ENCODE results near the gene EIF5AL1.

The EIF5AL1 gene

DNA sequence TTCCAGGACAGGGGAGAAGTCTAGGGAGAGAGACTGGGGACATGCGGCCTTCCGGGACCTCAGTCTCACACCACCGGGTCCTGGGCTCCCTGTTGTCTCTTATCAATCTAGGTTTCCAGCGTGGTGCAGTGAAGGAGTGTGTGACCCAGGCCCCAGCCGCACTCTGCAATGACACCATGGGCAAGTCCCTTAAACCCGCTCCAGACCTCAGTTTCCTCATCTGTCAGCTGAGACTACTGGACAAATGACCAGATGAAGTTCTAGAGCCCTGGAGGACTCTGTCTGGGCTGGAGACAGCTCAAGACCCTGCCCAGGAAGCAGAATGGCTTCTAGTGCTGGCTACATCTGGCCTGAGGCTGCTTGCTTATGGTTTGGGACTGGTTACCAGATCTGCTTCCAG, 20.1 kb upstream of the EIF5AL1 start:
- TF ChIP-seq EZH2phosphoT487 (IDR thresholded peaks at IDR 0.05; ENCODE audit: borderline replicate concordance) = no peak
- TF ChIP-seq, protein P1, sequence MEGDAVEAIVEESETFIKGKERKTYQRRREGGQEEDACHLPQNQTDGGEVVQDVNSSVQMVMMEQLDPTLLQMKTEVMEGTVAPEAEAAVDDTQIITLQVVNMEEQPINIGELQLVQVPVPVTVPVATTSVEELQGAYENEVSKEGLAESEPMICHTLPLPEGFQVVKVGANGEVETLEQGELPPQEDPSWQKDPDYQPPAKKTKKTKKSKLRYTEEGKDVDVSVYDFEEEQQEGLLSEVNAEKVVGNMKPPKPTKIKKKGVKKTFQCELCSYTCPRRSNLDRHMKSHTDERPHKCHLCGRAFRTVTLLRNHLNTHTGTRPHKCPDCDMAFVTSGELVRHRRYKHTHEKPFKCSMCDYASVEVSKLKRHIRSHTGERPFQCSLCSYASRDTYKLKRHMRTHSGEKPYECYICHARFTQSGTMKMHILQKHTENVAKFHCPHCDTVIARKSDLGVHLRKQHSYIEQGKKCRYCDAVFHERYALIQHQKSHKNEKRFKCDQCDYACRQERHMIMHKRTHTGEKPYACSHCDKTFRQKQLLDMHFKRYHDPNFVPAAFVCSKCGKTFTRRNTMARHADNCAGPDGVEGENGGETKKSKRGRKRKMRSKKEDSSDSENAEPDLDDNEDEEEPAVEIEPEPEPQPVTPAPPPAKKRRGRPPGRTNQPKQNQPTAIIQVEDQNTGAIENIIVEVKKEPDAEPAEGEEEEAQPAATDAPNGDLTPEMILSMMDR (conservative IDR thresholded peaks at IDR 0.05; ENCODE audit: low read length) = no peak
- H3K36me3 ChIP-seq (ENCODE audit: insufficient read depth, low read length) = no peaks in the 10 kb centered on the region
- H3K27me3 ChIP-seq (ENCODE audit: insufficient read depth, low read length, poor library complexity, severe bottlenecking) = no peaks in the 10 kb centered on the region
- no peaks in the 10 kb centered on the region for H3K9me3 ChIP-seq (ENCODE audit: insufficient read depth, low read depth, low read length)
- no peaks in the 10 kb centered on the region for H4K20me1 ChIP-seq (ENCODE audit: insufficient read depth, low read length, poor library complexity, severe bottlenecking)
- no peak overlapping the region for H3K4me2 ChIP-seq (ENCODE audit: low read depth, low read length, poor library complexity, severe bottlenecking)
- no peaks in the 10 kb centered on the region for H3K9me2 ChIP-seq (replicated peaks; ENCODE audit: low read depth, low read length)
- no peak overlapping the region for H3K9ac ChIP-seq (ENCODE audit: low read depth, low read length, poor library complexity, severe bottlenecking)
- H3F3A ChIP-seq (ENCODE audit: low read depth) = no peaks in the 10 kb centered on the region
- no peaks in the 10 kb centered on the region for H3K79me2 ChIP-seq (ENCODE audit: insufficient read depth, low read length)
- H3K4me3 ChIP-seq (ENCODE audit: low read length, poor library complexity, severe bottlenecking) = no peak overlapping the region
- no peak overlapping the region for H2AFZ ChIP-seq (ENCODE audit: low read length)
- peaks cover 30% of the 10 kb centered on the region for H3K4me1 ChIP-seq (ENCODE audit: insufficient read depth, low read length, poor library complexity, severe bottlenecking)

DNA sequence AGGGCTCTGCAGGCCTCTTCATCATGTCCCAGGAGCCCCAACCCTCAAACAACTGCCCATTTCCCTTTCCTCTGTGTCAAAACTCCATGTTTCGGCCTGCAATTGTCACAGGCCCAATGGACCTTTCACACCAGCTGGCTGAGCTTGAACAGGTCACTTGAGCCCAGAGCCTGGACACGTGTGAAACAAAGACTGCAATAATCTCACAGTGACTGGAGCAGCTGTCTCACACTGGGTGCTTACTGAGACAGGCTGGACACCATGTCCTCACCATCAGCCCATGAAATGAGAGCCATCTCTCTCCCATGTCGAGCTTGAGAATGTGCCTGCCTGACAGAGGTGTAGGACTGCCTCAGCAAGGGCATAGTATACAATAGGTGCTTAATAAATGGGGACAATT, 19.5 kb upstream of the EIF5AL1 start:
- no peaks in the 10 kb centered on the region for H3F3A ChIP-seq (ENCODE audit: low read depth)
- no peaks in the 10 kb centered on the region for H3K9me3 ChIP-seq (ENCODE audit: insufficient read depth, low read depth, low read length)
- no peak overlapping the region for H2AFZ ChIP-seq (ENCODE audit: low read length)
- H3K4me3 ChIP-seq (ENCODE audit: low read length, poor library complexity, severe bottlenecking) = no peak overlapping the region
- no peaks in the 10 kb centered on the region for H4K20me1 ChIP-seq (ENCODE audit: insufficient read depth, low read length, poor library complexity, severe bottlenecking)
- no peaks in the 10 kb centered on the region for H3K27me3 ChIP-seq (ENCODE audit: insufficient read depth, low read length, poor library complexity, severe bottlenecking)
- H3K9ac ChIP-seq (ENCODE audit: low read depth, low read length, poor library complexity, severe bottlenecking) = no peak overlapping the region
- no peaks in the 10 kb centered on the region for H3K36me3 ChIP-seq (ENCODE audit: insufficient read depth, low read length)
- no peaks in the 10 kb centered on the region for H3K9me2 ChIP-seq (replicated peaks; ENCODE audit: low read depth, low read length)
- no peaks in the 10 kb centered on the region for H3K79me2 ChIP-seq (ENCODE audit: insufficient read depth, low read length)
- H3K4me1 ChIP-seq (ENCODE audit: insufficient read depth, low read length, poor library complexity, severe bottlenecking) = peaks cover 33% of the 10 kb centered on the region
- TF ChIP-seq, protein P1 (conservative IDR thresholded peaks at IDR 0.05; ENCODE audit: low read length) = no peak
- no peak for TF ChIP-seq EZH2phosphoT487 (IDR thresholded peaks at IDR 0.05; ENCODE audit: borderline replicate concordance)
- H3K4me2 ChIP-seq (ENCODE audit: low read depth, low read length, poor library complexity, severe bottlenecking) = no peak overlapping the region

DNA sequence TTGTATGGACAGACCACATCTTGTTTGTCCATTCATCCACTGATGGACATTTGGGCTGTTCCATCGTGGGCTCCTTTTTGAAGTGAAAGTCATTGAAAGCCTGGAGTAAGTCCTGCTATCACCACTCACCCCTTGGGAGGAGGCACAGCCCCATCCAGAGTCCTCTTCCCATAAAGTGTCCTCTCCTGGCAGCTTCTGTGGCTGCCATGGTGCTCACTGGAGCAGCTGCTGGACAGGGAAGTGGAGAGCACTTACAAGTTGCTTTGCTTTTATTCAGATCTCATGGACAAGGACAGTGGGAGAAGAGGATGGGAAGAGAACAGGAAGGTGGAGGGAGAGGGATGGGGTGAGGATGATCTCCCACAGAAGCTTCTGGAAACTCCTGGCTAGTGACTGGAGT, 18.5 kb upstream of the EIF5AL1 start:
- peaks cover 32% of the 10 kb centered on the region for H3K4me1 ChIP-seq (ENCODE audit: insufficient read depth, low read length, poor library complexity, severe bottlenecking)
- no peaks in the 10 kb centered on the region for H4K20me1 ChIP-seq (ENCODE audit: insufficient read depth, low read length, poor library complexity, severe bottlenecking)
- no peaks in the 10 kb centered on the region for H3K27me3 ChIP-seq (ENCODE audit: insufficient read depth, low read length, poor library complexity, severe bottlenecking)
- H3K4me3 ChIP-seq (ENCODE audit: low read length, poor library complexity, severe bottlenecking) = no peak overlapping the region
- H3K9ac ChIP-seq (ENCODE audit: low read depth, low read length, poor library complexity, severe bottlenecking) = no peak overlapping the region
- no peaks in the 10 kb centered on the region for H3F3A ChIP-seq (ENCODE audit: low read depth)
- no peaks in the 10 kb centered on the region for H3K9me2 ChIP-seq (replicated peaks; ENCODE audit: low read depth, low read length)
- no peak overlapping the region for H3K4me2 ChIP-seq (ENCODE audit: low read depth, low read length, poor library complexity, severe bottlenecking)
- no peaks in the 10 kb centered on the region for H3K36me3 ChIP-seq (ENCODE audit: insufficient read depth, low read length)
- no peaks in the 10 kb centered on the region for H3K9me3 ChIP-seq (ENCODE audit: insufficient read depth, low read depth, low read length)
- TF ChIP-seq, protein P1 (conservative IDR thresholded peaks at IDR 0.05; ENCODE audit: low read length) = no peak
- TF ChIP-seq EZH2phosphoT487 (IDR thresholded peaks at IDR 0.05; ENCODE audit: borderline replicate concordance) = no peak
- H2AFZ ChIP-seq (ENCODE audit: low read length) = no peak overlapping the region
- H3K79me2 ChIP-seq (ENCODE audit: insufficient read depth, low read length) = no peaks in the 10 kb centered on the region
